Measurements from ENCODE around the gene GSK3B.

DNA sequence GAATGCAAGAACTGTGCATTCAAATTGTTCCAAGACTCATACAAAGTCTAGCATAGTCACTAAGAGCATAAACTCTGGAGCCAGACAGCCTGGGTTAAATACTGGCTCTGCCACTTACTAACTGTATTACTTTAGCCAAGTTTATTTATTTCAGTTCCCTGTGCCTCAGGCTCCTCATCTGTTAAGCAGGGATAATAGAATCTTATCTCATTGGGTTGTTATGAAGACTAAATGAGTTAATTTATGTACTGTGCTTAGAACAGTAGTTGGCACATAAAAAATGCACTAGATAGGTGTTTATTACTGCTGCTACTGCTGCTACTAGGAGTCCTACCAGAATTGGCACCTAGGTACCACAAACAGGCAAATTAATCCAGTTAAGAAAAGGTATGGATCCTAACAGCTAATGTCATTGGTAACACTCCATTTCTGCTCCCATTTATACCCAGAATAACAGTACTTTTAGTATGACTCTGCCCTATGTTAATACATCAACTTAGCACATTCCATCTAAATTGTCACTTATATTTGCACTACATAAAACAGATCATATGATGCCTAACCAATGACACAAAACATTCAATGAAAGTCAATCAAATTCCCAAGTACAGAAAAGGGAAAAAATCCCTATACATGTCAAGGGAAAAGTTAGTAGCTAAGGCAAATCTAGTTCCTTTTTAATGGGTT, 45.7 kb downstream of the GSK3B start:
- TF ChIP-seq, protein P1, sequence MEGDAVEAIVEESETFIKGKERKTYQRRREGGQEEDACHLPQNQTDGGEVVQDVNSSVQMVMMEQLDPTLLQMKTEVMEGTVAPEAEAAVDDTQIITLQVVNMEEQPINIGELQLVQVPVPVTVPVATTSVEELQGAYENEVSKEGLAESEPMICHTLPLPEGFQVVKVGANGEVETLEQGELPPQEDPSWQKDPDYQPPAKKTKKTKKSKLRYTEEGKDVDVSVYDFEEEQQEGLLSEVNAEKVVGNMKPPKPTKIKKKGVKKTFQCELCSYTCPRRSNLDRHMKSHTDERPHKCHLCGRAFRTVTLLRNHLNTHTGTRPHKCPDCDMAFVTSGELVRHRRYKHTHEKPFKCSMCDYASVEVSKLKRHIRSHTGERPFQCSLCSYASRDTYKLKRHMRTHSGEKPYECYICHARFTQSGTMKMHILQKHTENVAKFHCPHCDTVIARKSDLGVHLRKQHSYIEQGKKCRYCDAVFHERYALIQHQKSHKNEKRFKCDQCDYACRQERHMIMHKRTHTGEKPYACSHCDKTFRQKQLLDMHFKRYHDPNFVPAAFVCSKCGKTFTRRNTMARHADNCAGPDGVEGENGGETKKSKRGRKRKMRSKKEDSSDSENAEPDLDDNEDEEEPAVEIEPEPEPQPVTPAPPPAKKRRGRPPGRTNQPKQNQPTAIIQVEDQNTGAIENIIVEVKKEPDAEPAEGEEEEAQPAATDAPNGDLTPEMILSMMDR (conservative IDR thresholded peaks at IDR 0.05 in 1 of 2, IDR thresholded peaks at IDR 0.05 in 1 of 2; ENCODE audit: low read depth in 1 of 2, low read length in 2 of 2) = no peak
- no peak for TF ChIP-seq EZH2 (IDR thresholded peaks at IDR 0.05; ENCODE audit: low read length, missing control alignments)

Measured in fibroblast of lung (primary cell).